A673 (cell line): ENCODE measurements around the gene MAGI1. TPM values are rescaled to one million over a fixed set of nuclear protein-coding genes. Genes with fewer than 3 reads are reported as not detected.

Source experiments
- BruUV-seq: library from RNA; stranded (reverse); fragments of 400-500 nt; replicated peaks from 2 replicates; lab custom pipeline; 2021; lab: Mats Ljungman, UMichigan
- CTCF ChIA-PET: fragments of 300-600 bp; sonication (Branson Sonifier 250); formaldehyde crosslinking; loops from one replicate; lab custom pipeline; 2022; ENCODE audit warnings: antibody characterized with exemption; lab: Charles Lee
- POLR2A ChIA-PET: fragments of 300-600 bp; sonication (Branson Sonifier 250); formaldehyde crosslinking; loops from one replicate; lab custom pipeline; 2022; ENCODE audit warnings: antibody characterized with exemption; ENCODE audit not compliant: low non-redundant PET; lab: Charles Lee
- DNase-seq: peaks from one replicate; pipeline ENCODE4 v3.0.0-alpha.2; 2015; ENCODE audit warnings: low spot score
- H3K27ac ChIP-seq: fragments of 200-600 bp; sonication (generic); 2 replicates; pipeline ENCODE4 v1.5.1; 2016; ENCODE audit warnings: mixed run types, low read depth, mild to moderate bottlenecking, mixed read lengths, antibody characterized with exemption, low read length; ENCODE audit not compliant: poor library complexity, severe bottlenecking
- H3K27me3 ChIP-seq: fragments of 200-600 bp; sonication (generic); replicated peaks from 2 replicates; pipeline ENCODE4 v1.6.1; 2017; ENCODE audit warnings: mixed run types, low read depth, mild to moderate bottlenecking, mixed read lengths, antibody characterized with exemption, low read length; ENCODE audit not compliant: insufficient read depth, poor library complexity
- H3K36me3 ChIP-seq: fragments of 200-600 bp; sonication (generic); 2 replicates; pipeline ENCODE4 v1.6.1; 2016; ENCODE audit warnings: mixed run types, mild to moderate bottlenecking, mixed read lengths, antibody characterized with exemption, low read length; ENCODE audit not compliant: insufficient read depth, poor library complexity, severe bottlenecking
- H3K4me1 ChIP-seq: fragments of 200-600 bp; sonication (generic); 2 replicates; pipeline ENCODE4 v1.6.1; 2017; ENCODE audit warnings: mixed run types, mild to moderate bottlenecking, mixed read lengths, antibody characterized with exemption, low read length; ENCODE audit not compliant: insufficient read depth, poor library complexity, severe bottlenecking
- H3K4me3 ChIP-seq: fragments of 200-600 bp; sonication (generic); 2 replicates; pipeline ENCODE4 v1.5.1; 2016; ENCODE audit warnings: low read depth, mixed run types, mild to moderate bottlenecking, mixed read lengths, low read length; ENCODE audit not compliant: poor library complexity, severe bottlenecking
- H3K9me3 ChIP-seq: fragments of 200-600 bp; sonication (generic); 2 replicates; pipeline ENCODE4 v1.6.1; 2016; ENCODE audit warnings: mixed run types, low read depth, mild to moderate bottlenecking, mixed read lengths, antibody characterized with exemption, low read length; ENCODE audit not compliant: poor library complexity, severe bottlenecking
- CTCF ChIP-seq: fragments of 300-800, 200-600 bp; sonication (generic); conservative IDR thresholded peaks from 2 replicates; pipeline ENCODE4 v1.5.1; 2017; ENCODE audit warnings: low read depth, mild to moderate bottlenecking, antibody characterized with exemption, low read length, moderate library complexity, mixed read lengths
- EZH2 ChIP-seq: fragments of 200-600 bp; sonication (generic); IDR thresholded peaks from 2 replicates; pipeline ENCODE4 v1.6.1; 2017; ENCODE audit warnings: borderline replicate concordance, low read depth, mild to moderate bottlenecking, mixed read lengths, antibody characterized with exemption, low read length; ENCODE audit not compliant: poor library complexity, severe bottlenecking
- intact Hi-C: fragments of 100-400 bp; cut with micrococcal nuclease; formaldehyde crosslinking; loops from one replicate; pipeline ENCODE4 v1.10.0; 2022; ENCODE audit not compliant: unreplicated experiment
- total RNA-seq: library from RNA; stranded (reverse); gene quantifications from 2 replicates; pipeline ENCODE4 v1.2.3, GENCODE V29; 2021

The MAGI1 gene
- total RNA-seq, 1 experiment from 2014 or later, result 30.5 TPM

GRCh38 chr3:65939801-65940246 is 98.9 kb downstream of the MAGI1 start:
- Histone ChIP-seq H3K36me3 (no peaks in the 10 kb centered on the region), H3K27me3 (no peaks in the 10 kb centered on the region), H3K4me3 (no peak overlapping the region), H3K27ac (peak overlapping the region; percentile 73), H3K4me1 (peaks cover 26% of the 10 kb centered on the region), H3K9me3 (no peaks in the 10 kb centered on the region)
- intact Hi-C loops, result no loop called here
- TSS peak; percentile 74 for BruUV-seq
- no peak for DNase-seq
- CTCF ChIA-PET, result no interaction called here
- POLR2A ChIA-PET, result no interaction called here
- TF ChIP-seq EZH2 (no peak), CTCF (no peak)

DNA sequence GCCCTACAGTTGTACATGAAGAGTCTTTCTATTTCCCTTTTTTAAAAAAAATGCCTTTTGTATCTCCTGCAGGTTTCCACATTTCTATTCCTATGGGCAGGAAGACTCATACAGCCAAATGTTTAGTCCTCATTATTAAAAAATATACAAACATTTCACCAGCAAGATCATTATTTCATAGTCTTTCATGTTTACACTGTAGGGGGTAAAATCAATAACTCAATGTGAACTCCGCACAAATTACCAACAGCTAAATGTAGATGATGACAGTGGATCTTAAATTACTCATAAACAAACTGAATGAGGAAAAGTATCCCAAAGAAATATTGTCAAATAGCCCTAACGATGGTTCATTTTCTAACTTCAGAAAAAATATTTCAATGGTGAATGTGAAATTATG is 99.5 kb downstream of the MAGI1 start:
- no peaks in the 10 kb centered on the region for H3K9me3 ChIP-seq
- CTCF ChIA-PET, result no interaction called here
- TF ChIP-seq CTCF, result no peak
- no peak for TF ChIP-seq EZH2
- POLR2A ChIA-PET, result interaction anchor here (0.5 kb wide), 1 partner anchor 63 kb away, joined by 7 read pairs; no protein-coding TSS in a partner anchor
- no peaks in the 10 kb centered on the region for H3K36me3 ChIP-seq
- no peak for DNase-seq
- BruUV-seq, result no TSS peak
- no peak overlapping the region for H3K4me3 ChIP-seq
- peaks cover 26% of the 10 kb centered on the region for H3K4me1 ChIP-seq
- H3K27me3 ChIP-seq, result no peaks in the 10 kb centered on the region
- peak overlapping the region; percentile 73 for H3K27ac ChIP-seq
- intact Hi-C loops, result no loop called here

DNA sequence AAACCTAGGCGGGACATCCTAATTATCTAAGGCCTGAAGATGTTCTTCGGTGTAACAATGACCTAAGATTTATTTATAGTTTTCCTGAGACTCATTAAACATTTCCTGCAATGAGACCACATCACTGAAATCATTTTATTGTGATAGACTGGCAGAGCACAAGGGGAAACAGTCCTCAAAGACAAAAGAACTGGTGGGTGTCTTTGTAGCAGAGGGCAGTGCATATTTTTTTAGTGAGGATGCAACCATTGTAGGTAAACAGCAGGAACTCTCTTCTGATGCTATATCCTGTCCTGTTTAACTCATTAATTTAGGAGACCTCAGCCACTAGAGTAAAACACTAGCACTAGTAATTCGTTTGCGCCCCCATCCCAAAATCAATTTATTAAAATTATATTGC is 100.0 kb downstream of the MAGI1 start:
- no peaks in the 10 kb centered on the region for H3K36me3 ChIP-seq
- ChIA-PET POLR2A (no interaction called here), CTCF (no interaction called here)
- no peak overlapping the region for H3K4me3 ChIP-seq
- H3K27me3 ChIP-seq, result no peaks in the 10 kb centered on the region
- no peaks in the 10 kb centered on the region for H3K9me3 ChIP-seq
- TF ChIP-seq EZH2 (no peak), CTCF (no peak)
- H3K4me1 ChIP-seq, result peaks cover 26% of the 10 kb centered on the region
- DNase-seq, result peak; percentile 46
- intact Hi-C loops, result no loop called here
- peak overlapping the region; percentile 73 for H3K27ac ChIP-seq
- no TSS peak for BruUV-seq
